Measurements from ENCODE around the gene PDILT.
"Not testable (repeated sequence)": the region's sequence is repeated elsewhere in the genome, so short reads cannot be mapped to it uniquely, and the experiment has no call there.

Gene PDILT

GRCh38 chr16:20325005-20325404, 79.5 kb downstream of the PDILT start:
- no peak overlapping the region for H3K4me3 ChIP-seq (ENCODE audit: low read depth, low read length)
- no peak for TF ChIP-seq CTCF (IDR thresholded peaks at IDR 0.05; ENCODE audit: low read depth, low read length, missing control alignments)
- no peak for DNase-seq (ENCODE audit: low read depth)

GRCh38 chr16:20323591-20324117, 80.9 kb downstream of the PDILT start:
- TF ChIP-seq CTCF (IDR thresholded peaks at IDR 0.05; ENCODE audit: low read depth, low read length, missing control alignments), result no peak
- no peak for DNase-seq (ENCODE audit: low read depth)
- H3K4me3 ChIP-seq (ENCODE audit: low read depth, low read length), result no peak overlapping the region

GRCh38 chr16:20322696-20323095, 81.8 kb downstream of the PDILT start:
- H3K4me3 ChIP-seq (ENCODE audit: low read depth, low read length), result no peak overlapping the region
- no peak for TF ChIP-seq CTCF (IDR thresholded peaks at IDR 0.05; ENCODE audit: low read depth, low read length, missing control alignments)
- DNase-seq (ENCODE audit: low read depth), result no peak

- DNase-seq (ENCODE audit: low read depth), result no peak
Observed at GRCh38 chr16:20321671-20322070, 82.9 kb downstream of the PDILT start.

GRCh38 chr16:20321051-20321450, 83.5 kb downstream of the PDILT start:
- not testable (repeated sequence) for DNase-seq (ENCODE audit: low read depth); H3K4me3 ChIP-seq (ENCODE audit: low read depth, low read length)

More at GRCh38 chr16:20321671-20322070, 82.9 kb downstream of the PDILT start:
- no peak for TF ChIP-seq CTCF (IDR thresholded peaks at IDR 0.05; ENCODE audit: low read depth, low read length, missing control alignments)
- no peak overlapping the region for H3K4me3 ChIP-seq (ENCODE audit: low read depth, low read length)

- DNase-seq (ENCODE audit: low read depth), result no peak
- no peak overlapping the region for H3K4me3 ChIP-seq (ENCODE audit: low read depth, low read length)
- no peak for TF ChIP-seq CTCF (IDR thresholded peaks at IDR 0.05; ENCODE audit: low read depth, low read length, missing control alignments)
Observed at GRCh38 chr16:20320592-20320991, 83.9 kb downstream of the PDILT start.

- H3K4me3 ChIP-seq (ENCODE audit: low read depth, low read length), result no peak overlapping the region
Observed at GRCh38 chr16:20320178-20320577, 84.4 kb downstream of the PDILT start.

More at GRCh38 chr16:20320178-20320577, 84.4 kb downstream of the PDILT start:
- no peak for TF ChIP-seq CTCF (IDR thresholded peaks at IDR 0.05; ENCODE audit: low read depth, low read length, missing control alignments)
- DNase-seq (ENCODE audit: low read depth), result no peak
